HCT116 (cell line): ENCODE data around the gene GBP7. TPM values are rescaled to one million over a fixed set of nuclear protein-coding genes. Genes with fewer than 3 reads are reported as not detected.

ENCODE experiments used
- ATAC-seq: fragments of 200-7000 bp; cut with Tn5 transposase; 2 replicates; pipeline ENCODE4 v1.9.1; 2020; ENCODE audit warnings: mild to moderate bottlenecking, moderate library complexity
- BruUV-seq: library from RNA; stranded (reverse); fragments of 400-500 nt; replicated peaks from 2 replicates; lab custom pipeline; 2021; lab: Mats Ljungman, UMichigan
- CTCF ChIA-PET: fragments of 300-600 bp; sonication (Branson Sonifier 250); formaldehyde crosslinking; loops from one replicate; lab custom pipeline; 2021; ENCODE audit warnings: antibody characterized with exemption; lab: Charles Lee
- POLR2A ChIA-PET: fragments of 300-600, 350-600 bp; sonication (Branson Sonifier 250); formaldehyde crosslinking; loops from one replicate; lab custom pipeline; 2021; ENCODE audit warnings: antibody characterized with exemption; lab: Charles Lee
- RAD21 ChIA-PET, 2 experiments: fragments of 300-600 bp; sonication (Branson Sonifier 250); formaldehyde crosslinking; loops; one replicate each; lab custom pipeline; 2023; ENCODE audit warnings: low total read pairs in 2 of 2; ENCODE audit not compliant: uncharacterized antibody in 2 of 2, unreplicated experiment in 2 of 2, low non-redundant PET in 1 of 2; lab: Charles Lee
- DNase-seq: peaks from one replicate; pipeline ENCODE4 v3.0.0-alpha.2; 2010; ENCODE audit warnings: low read depth, low spot score
- H2AFZ ChIP-seq: fragments of 200-600 bp; shearing (Covaris generic), sonication (generic); 2 replicates; pipeline ENCODE4 v1.6.1; 2017; ENCODE audit warnings: low read depth, mixed run types, mixed read lengths, antibody characterized with exemption, low read length; ENCODE audit not compliant: poor library complexity, severe bottlenecking
- H3K27ac ChIP-seq: 2 replicates; pipeline ENCODE4 v1.5.1; 2012; ENCODE audit warnings: low read depth, low read length
- H3K27me3 ChIP-seq: fragments of 200-600 bp; sonication (generic); 2 replicates; pipeline ENCODE4 v1.6.1; 2016; ENCODE audit warnings: mixed run types, low read length, mixed read lengths; ENCODE audit not compliant: insufficient read depth
- H3K36me3 ChIP-seq, 2 experiments: fragments of 200-500 bp in 1 of 2; fragments of 200-600 bp in 1 of 2; sonication (Bioruptor generic) in 1 of 2; sonication (generic) in 1 of 2; 2 replicates each; pipeline versions ENCODE4 v1.5.1 to v1.6.1; 2014 to 2016; ENCODE audit warnings: low read length in 2 of 2, inconsistent platforms in 1 of 2, mixed read lengths in 1 of 2, mixed run types in 1 of 2; ENCODE audit not compliant: insufficient read depth in 2 of 2, control insufficient read depth in 1 of 2
- H3K4me1 ChIP-seq, 2 experiments: fragments of 200-600 bp in 1 of 2; sonication (generic) in 1 of 2; 2 replicates each; pipeline versions ENCODE4 v1.5.1 to v1.6.1; 2012 to 2017; ENCODE audit warnings: low read length in 2 of 2, inconsistent platforms in 1 of 2, mild to moderate bottlenecking in 1 of 2, mixed read lengths in 1 of 2, mixed run types in 1 of 2, moderate library complexity in 1 of 2; ENCODE audit not compliant: insufficient read depth in 2 of 2, control insufficient read depth in 1 of 2
- H3K4me2 ChIP-seq: fragments of 200-600 bp; sonication (generic); 2 replicates; pipeline ENCODE4 v1.6.1; 2017; ENCODE audit warnings: mixed run types, low read length, mixed read lengths
- H3K4me3 ChIP-seq, 2 experiments: fragments of 200-600 bp in 1 of 2; sonication (generic) in 1 of 2; replicated peaks in 1 of 2; 2 replicates each; pipeline ENCODE4 v1.5.1; 2011 to 2016; ENCODE audit warnings: low read length in 2 of 2, control low read depth in 1 of 2, low read depth in 1 of 2, mild to moderate bottlenecking in 1 of 2, mixed read lengths in 1 of 2, mixed run types in 1 of 2
- H3K79me2 ChIP-seq: fragments of 200-600 bp; sonication (generic); 2 replicates; pipeline ENCODE4 v1.6.1; 2017; ENCODE audit warnings: mild to moderate bottlenecking, mixed run types, low read length, moderate library complexity, mixed read lengths; ENCODE audit not compliant: insufficient read depth
- H3K9ac ChIP-seq: fragments of 200-600 bp; sonication (generic); 2 replicates; pipeline ENCODE4 v1.6.1; 2016; ENCODE audit warnings: low read length, mixed read lengths
- H3K9me2 ChIP-seq: fragments of 200-600 bp; sonication (generic), shearing (Covaris generic); 2 replicates; pipeline ENCODE4 v1.6.1; 2017; ENCODE audit warnings: mixed run types, mild to moderate bottlenecking, moderate library complexity; ENCODE audit not compliant: insufficient read depth
- H3K9me3 ChIP-seq, 2 experiments: fragments of 200-500 bp in 1 of 2; fragments of 200-600 bp in 1 of 2; sonication (Bioruptor generic) in 1 of 2; sonication (generic) in 1 of 2; 2 replicates each; pipeline ENCODE4 v1.6.1; 2014 to 2017; ENCODE audit warnings: low read length in 2 of 2, mixed read lengths in 2 of 2, inconsistent platforms in 1 of 2, low read depth in 1 of 2, mild to moderate bottlenecking in 1 of 2, mixed run types in 1 of 2, moderate library complexity in 1 of 2; ENCODE audit not compliant: control insufficient read depth in 1 of 2, insufficient read depth in 1 of 2
- H4K20me1 ChIP-seq: fragments of 200-600 bp; sonication (generic), shearing (Covaris generic); 2 replicates; pipeline ENCODE4 v1.6.1; 2017; ENCODE audit warnings: mixed run types, mild to moderate bottlenecking, moderate library complexity; ENCODE audit not compliant: insufficient read depth
- ATF3 ChIP-seq: IDR thresholded peaks from 2 replicates; pipeline ENCODE4 v1.6.1; 2012
- CBX3 ChIP-seq: IDR thresholded peaks from 2 replicates; pipeline ENCODE4 v1.6.1; 2012; ENCODE audit warnings: low read depth
- CEBPB ChIP-seq: IDR thresholded peaks from 2 replicates; pipeline ENCODE4 v1.6.1; 2012; ENCODE audit warnings: low read depth
- CTCF ChIP-seq, 3 experiments: fragments of 200-600 bp in 1 of 3; sonication (generic) in 1 of 3; IDR thresholded peaks in 2 of 3; conservative IDR thresholded peaks in 1 of 3; 2 replicates each; pipeline ENCODE4 v1.5.1; 2012 to 2017; ENCODE audit warnings: low read depth in 2 of 3, low read length in 2 of 3, antibody characterized with exemption in 1 of 3, borderline replicate concordance in 1 of 3, control low read depth in 1 of 3, mild to moderate bottlenecking in 1 of 3, mixed read lengths in 1 of 3, mixed run types in 1 of 3, moderate library complexity in 1 of 3; ENCODE audit not compliant: insufficient read depth in 1 of 3
- EGR1 ChIP-seq: IDR thresholded peaks from 2 replicates; pipeline ENCODE4 v1.6.1; 2012; ENCODE audit warnings: low read depth
- ELF1 ChIP-seq: IDR thresholded peaks from 2 replicates; pipeline ENCODE4 v1.6.1; 2012; ENCODE audit warnings: low read depth, borderline replicate concordance
- FOSL1 ChIP-seq: IDR thresholded peaks from 2 replicates; pipeline ENCODE4 v1.6.1; 2012; ENCODE audit warnings: low read depth
- JUND ChIP-seq: IDR thresholded peaks from 2 replicates; pipeline ENCODE4 v1.6.1; 2012
- POLR2A ChIP-seq: IDR thresholded peaks from 2 replicates; pipeline ENCODE4 v1.7.0; 2011; ENCODE audit warnings: borderline replicate concordance; ENCODE audit not compliant: insufficient read depth, insufficient read length; ENCODE audit errors: extremely low read depth
- POLR2AphosphoS5 ChIP-seq: IDR thresholded peaks from 2 replicates; pipeline ENCODE4 v1.6.1; 2011; ENCODE audit warnings: mild to moderate bottlenecking, low read depth, low read length, moderate library complexity
- RAD21 ChIP-seq: IDR thresholded peaks from 2 replicates; pipeline ENCODE4 v1.6.1; 2012; ENCODE audit warnings: low read depth, mild to moderate bottlenecking
- REST ChIP-seq: IDR thresholded peaks from 2 replicates; pipeline ENCODE4 v1.6.1; 2012; ENCODE audit warnings: low read depth
- SIN3A ChIP-seq: IDR thresholded peaks from 2 replicates; pipeline ENCODE4 v1.6.1; 2012; ENCODE audit warnings: low read depth
- SP1 ChIP-seq: IDR thresholded peaks from 2 replicates; pipeline ENCODE4 v1.6.1; 2012; ENCODE audit warnings: low read depth
- TCF7L2 ChIP-seq: IDR thresholded peaks from 2 replicates; pipeline ENCODE4 v1.7.0; 2011; ENCODE audit warnings: borderline replicate concordance, inconsistent platforms; ENCODE audit not compliant: insufficient read depth, insufficient read length; ENCODE audit errors: extremely low read depth
- YY1 ChIP-seq: IDR thresholded peaks from 2 replicates; pipeline ENCODE4 v1.6.1; 2011; ENCODE audit warnings: low read length, low read depth, moderate library complexity, mild to moderate bottlenecking; ENCODE audit not compliant: insufficient replicate concordance; ENCODE audit errors: extremely low read depth
- ZBTB33 ChIP-seq: IDR thresholded peaks from 2 replicates; pipeline ENCODE4 v1.6.1; 2011; ENCODE audit warnings: mild to moderate bottlenecking, low read length, moderate library complexity; ENCODE audit not compliant: insufficient replicate concordance; ENCODE audit errors: extremely low read depth
- ZFX ChIP-seq: fragments of 450-650 bp; IDR thresholded peaks from 2 replicates; pipeline ENCODE4 v1.6.1; 2017
- ZNF274 ChIP-seq: fragments of 200-500 bp; sonication (Bioruptor generic); IDR thresholded peaks from 2 replicates; pipeline ENCODE4 v1.6.1; 2014; ENCODE audit warnings: mild to moderate bottlenecking, low read depth, low read length, inconsistent platforms
- intact Hi-C: fragments of 100-400 bp; cut with micrococcal nuclease; formaldehyde crosslinking; loops from 2 replicates; pipeline ENCODE4 v1.10.0; 2022
- total RNA-seq: library from RNA; stranded (reverse); gene quantifications from one replicate; pipeline ENCODE4 v1.2.1, GENCODE V29; 2021; ENCODE audit not compliant: unreplicated experiment

GBP7 gene
- total RNA-seq, 1 experiment from 2014 or later, result not detected

GRCh38 chr1:89201106-89201794, 25.4 kb upstream of the GBP7 start (continued):
- no peak for TF ChIP-seq CBX3

GRCh38 chr1:89200663-89201062, 24.9 kb upstream of the GBP7 start:
- TF ChIP-seq ELF1 (no peak), ZNF274 (no peak), JUND (no peak), CBX3 (no peak), POLR2AphosphoS5 (no peak), CTCF (IDR thresholded peaks at IDR 0.05 in 2 of 3, conservative IDR thresholded peaks at IDR 0.05 in 1 of 3; ENCODE audit: borderline replicate concordance in 1 of 3, insufficient read depth in 1 of 3, low read depth in 2 of 3, low read length in 2 of 3) (no peak), EGR1 (no peak), REST (no peak), SIN3A (no peak), FOSL1 (no peak), CEBPB (no peak), ZFX (no peak), RAD21 (no peak), TCF7L2 (no peak), ZBTB33 (no peak), SP1 (no peak), ATF3 (no peak), POLR2A (no peak), YY1 (no peak)
- H3K4me2 ChIP-seq, result no peak overlapping the region
- CTCF ChIA-PET, result no interaction called here
- BruUV-seq, result no TSS peak
- no peaks in the 10 kb centered on the region; the same call in 1 of the 2 replicates for H3K9me2 ChIP-seq
- no peak overlapping the region for H3K4me3 ChIP-seq
- no peak overlapping the region for H3K9ac ChIP-seq
- no peak overlapping the region for H2AFZ ChIP-seq
- no peaks in the 10 kb centered on the region for H3K4me1 ChIP-seq
- no peaks in the 10 kb centered on the region for H4K20me1 ChIP-seq
- no peak overlapping the region for H3K27ac ChIP-seq
- DNase-seq (no peak), ATAC-seq (no peak)
- H3K36me3 ChIP-seq, result no peaks in the 10 kb centered on the region
- POLR2A ChIA-PET, result no interaction called here
- H3K27me3 ChIP-seq, result no peaks in the 10 kb centered on the region
- RAD21 ChIA-PET, result no interaction called here
- intact Hi-C loops, result no loop called here
- H3K79me2 ChIP-seq, result no peaks in the 10 kb centered on the region
- H3K9me3 ChIP-seq, result no peaks in the 10 kb centered on the region
